ENCODE measurements around the gene CLHC1. TPM values are rescaled to one million over a fixed set of nuclear protein-coding genes. Genes with fewer than 3 reads are reported as not detected.

Gene CLHC1
- total RNA-seq, 1 donor from 2014 or later: 19.8 TPM

- Mint-ChIP-seq H3K9me3 (ENCODE audit: unreplicated experiment) (peaks cover 3% of the 10 kb centered on the region), H3K36me3 (ENCODE audit: unreplicated experiment) (no peaks in the 10 kb centered on the region), H3K27me3 (ENCODE audit: unreplicated experiment) (peaks cover 2% of the 10 kb centered on the region), H3K27ac (ENCODE audit: unreplicated experiment) (no peak overlapping the region), H3K4me3 (ENCODE audit: unreplicated experiment) (no peak overlapping the region), H3K4me1 (ENCODE audit: low read depth, unreplicated experiment) (peaks cover 25% of the 10 kb centered on the region)
- TF ChIP-seq CTCF (IDR thresholded peaks at IDR 0.05; ENCODE audit: partially characterized antibody, unreplicated experiment): no peak
- no peak for DNase-seq
Measured at GRCh38 chr2:55163274-55163721, 68.8 kb downstream of the CLHC1 start.

GRCh38 chr2:55162284-55163006 is 69.6 kb downstream of the CLHC1 start:
- DNase-seq: peak; percentile 29
- H3K4me3 Mint-ChIP-seq (ENCODE audit: unreplicated experiment): no peak overlapping the region
- no peaks in the 10 kb centered on the region for H3K36me3 Mint-ChIP-seq (ENCODE audit: unreplicated experiment)
- H3K4me1 Mint-ChIP-seq (ENCODE audit: low read depth, unreplicated experiment): peaks cover 23% of the 10 kb centered on the region
- no peak for TF ChIP-seq CTCF (IDR thresholded peaks at IDR 0.05; ENCODE audit: partially characterized antibody, unreplicated experiment)
- H3K27me3 Mint-ChIP-seq (ENCODE audit: unreplicated experiment): peaks cover 2% of the 10 kb centered on the region
- H3K27ac Mint-ChIP-seq (ENCODE audit: unreplicated experiment): no peak overlapping the region
- peaks cover 3% of the 10 kb centered on the region for H3K9me3 Mint-ChIP-seq (ENCODE audit: unreplicated experiment)

DNA sequence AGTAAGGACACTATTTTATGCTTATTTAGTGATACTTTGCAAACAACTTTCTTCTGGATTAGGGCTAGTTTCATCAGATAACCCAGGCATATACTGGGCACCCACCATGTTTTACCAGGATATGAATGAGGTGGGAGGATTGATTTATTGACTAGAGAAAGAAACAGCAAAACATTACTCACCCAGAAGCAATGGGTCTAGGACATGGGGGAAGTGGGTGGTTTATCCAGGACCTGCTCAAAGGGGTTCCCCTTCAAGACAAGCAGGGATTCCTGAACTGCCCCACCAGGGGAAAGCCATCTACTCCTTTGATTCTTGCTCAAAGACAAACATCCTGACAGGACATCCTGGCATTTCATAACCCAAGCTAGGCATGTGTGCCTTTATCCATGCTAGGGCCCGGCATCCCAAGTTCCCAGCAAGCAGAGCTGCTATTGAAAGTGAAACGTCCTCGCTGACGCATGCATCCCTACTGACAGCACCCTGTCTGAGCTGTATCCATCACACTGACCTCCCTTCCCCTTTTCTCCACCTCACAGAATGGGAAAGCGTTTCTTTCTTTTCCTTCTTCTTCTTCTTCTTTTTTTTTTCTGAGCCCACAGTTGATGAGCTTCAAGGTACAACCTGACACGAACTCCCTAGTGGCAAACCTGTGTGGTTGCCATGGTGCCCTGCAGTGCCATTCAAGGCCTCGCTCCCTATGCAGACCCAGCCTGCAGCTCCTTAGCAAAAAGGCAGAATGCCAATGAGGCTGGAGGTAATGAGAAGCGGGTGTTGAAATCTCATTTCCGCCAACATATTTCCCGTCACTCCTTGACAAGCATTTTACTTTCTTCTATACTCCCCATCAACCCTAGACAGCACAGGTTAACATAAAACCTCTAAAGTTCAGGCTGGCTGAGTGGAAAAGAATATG is 70.5 kb downstream of the CLHC1 start:
- no peak for DNase-seq
- Mint-ChIP-seq H3K9me3 (ENCODE audit: unreplicated experiment) (peaks cover 5% of the 10 kb centered on the region), H3K36me3 (ENCODE audit: unreplicated experiment) (no peaks in the 10 kb centered on the region), H3K27me3 (ENCODE audit: unreplicated experiment) (peaks cover 2% of the 10 kb centered on the region), H3K4me3 (ENCODE audit: unreplicated experiment) (no peak overlapping the region), H3K27ac (ENCODE audit: unreplicated experiment) (peak overlapping the region; percentile 23), H3K4me1 (ENCODE audit: low read depth, unreplicated experiment) (peaks cover 31% of the 10 kb centered on the region)
- TF ChIP-seq CTCF (IDR thresholded peaks at IDR 0.05; ENCODE audit: partially characterized antibody, unreplicated experiment): no peak

- no peak overlapping the region for H3K27ac Mint-ChIP-seq (ENCODE audit: unreplicated experiment)
- peaks cover 5% of the 10 kb centered on the region for H3K9me3 Mint-ChIP-seq (ENCODE audit: unreplicated experiment)
- no peaks in the 10 kb centered on the region for H3K36me3 Mint-ChIP-seq (ENCODE audit: unreplicated experiment)
- peaks cover 2% of the 10 kb centered on the region for H3K27me3 Mint-ChIP-seq (ENCODE audit: unreplicated experiment)
- no peak overlapping the region for H3K4me3 Mint-ChIP-seq (ENCODE audit: unreplicated experiment)
- H3K4me1 Mint-ChIP-seq (ENCODE audit: low read depth, unreplicated experiment): peaks cover 38% of the 10 kb centered on the region
- no peak for DNase-seq
- no peak for TF ChIP-seq CTCF (IDR thresholded peaks at IDR 0.05; ENCODE audit: partially characterized antibody, unreplicated experiment)
Measured at GRCh38 chr2:55160422-55160821, 71.7 kb downstream of the CLHC1 start.
